T follicular helper cell (primary cell): Measurements from ENCODE around the gene LZTS3.
A peak's percentile ranks its signal among the peaks of the same experiment; 100 is the strongest.
"Not testable (repeated sequence)": the region's sequence is repeated elsewhere in the genome, so short reads cannot be mapped to it uniquely, and the experiment has no call there.

ENCODE experiments used
- DNase-seq: peaks from one replicate; pipeline ENCODE4 v3.0.0-alpha.2; 2020; ENCODE audit warnings: low read depth

Gene LZTS3

GRCh38 chr20:3192226-3193015 lies 19.1 kb upstream of the LZTS3 start:
- no peak for DNase-seq

GRCh38 chr20:3190681-3191111 lies 17.3 kb upstream of the LZTS3 start:
- no peak for DNase-seq

DNA sequence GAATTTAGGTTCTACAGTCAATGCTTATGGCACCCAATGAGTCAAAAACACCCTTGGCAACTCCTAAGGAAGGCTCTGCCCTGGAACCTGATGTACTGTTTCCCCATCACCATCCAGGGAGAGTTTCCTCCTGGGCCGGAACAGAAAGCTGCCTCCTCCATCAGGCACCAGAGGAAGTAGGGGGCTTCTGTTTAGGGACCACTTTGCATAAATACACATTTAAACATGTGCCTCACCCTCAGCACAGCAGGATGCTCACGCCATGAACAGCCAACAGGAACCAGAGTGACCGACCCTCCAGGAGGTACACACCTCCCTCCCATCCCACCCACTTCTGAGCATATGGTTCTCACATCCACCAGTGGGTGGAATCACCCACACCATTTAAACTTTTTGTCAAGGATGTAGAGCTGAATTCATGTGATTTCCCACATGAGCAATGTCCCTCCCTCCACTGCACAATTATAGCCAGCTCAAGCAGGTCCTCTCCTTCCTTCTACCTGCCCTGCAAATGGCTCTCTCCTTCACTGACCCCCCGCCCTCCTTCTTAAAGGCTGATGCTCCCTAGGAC lies 16.3 kb upstream of the LZTS3 start:
- no peak for DNase-seq

GRCh38 chr20:3188823-3189413 lies 15.6 kb upstream of the LZTS3 start:
- no peak for DNase-seq

- not testable (repeated sequence) for DNase-seq
Observed at GRCh38 chr20:3187861-3188260, 14.5 kb upstream of the LZTS3 start.

GRCh38 chr20:3183896-3184612 lies 10.7 kb upstream of the LZTS3 start:
- DNase-seq = no peak

DNA sequence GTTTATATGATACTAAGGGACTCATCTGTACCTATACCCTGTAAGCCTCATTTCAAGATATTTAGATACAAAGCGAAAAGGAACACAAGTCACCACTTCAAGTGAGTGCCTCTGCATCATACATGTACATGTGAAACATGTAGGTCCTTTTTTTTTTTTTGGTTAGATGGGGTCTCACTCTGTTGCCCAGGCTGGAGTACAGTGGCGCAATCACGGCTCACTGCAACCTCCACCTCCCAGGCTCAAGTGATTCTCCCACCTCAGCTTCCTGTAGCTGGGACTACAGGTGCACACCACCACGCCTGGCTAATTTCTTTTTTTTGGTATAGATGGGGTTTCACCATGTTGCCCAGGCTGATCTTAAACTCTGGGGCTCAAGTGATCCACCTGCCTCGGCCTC lies 9.1 kb upstream of the LZTS3 start:
- not testable (repeated sequence) for DNase-seq

DNA sequence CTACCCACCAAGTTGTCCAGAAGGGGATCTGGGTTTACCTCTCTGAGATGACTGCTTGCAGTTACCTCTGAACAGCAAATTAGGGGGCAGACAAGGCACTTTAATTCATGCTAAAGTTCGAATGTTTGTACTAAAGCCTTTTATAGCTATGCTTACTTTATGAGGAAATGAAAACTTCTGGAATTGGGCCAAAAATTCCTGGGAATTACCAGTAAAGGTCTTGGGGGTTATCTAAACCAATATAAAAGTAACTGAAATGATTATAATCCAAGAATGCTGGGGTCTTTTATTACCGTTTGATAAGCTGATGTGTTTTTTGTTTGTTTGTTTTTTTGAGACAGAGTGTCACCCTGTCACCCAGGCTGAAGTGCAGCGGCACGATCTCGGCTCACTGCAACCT lies 7.9 kb upstream of the LZTS3 start:
- no peak for DNase-seq

- no peak for DNase-seq
Observed at GRCh38 chr20:3180319-3180718, 7.0 kb upstream of the LZTS3 start.

GRCh38 chr20:3177746-3178485 lies 4.6 kb upstream of the LZTS3 start:
- DNase-seq = no peak

DNA sequence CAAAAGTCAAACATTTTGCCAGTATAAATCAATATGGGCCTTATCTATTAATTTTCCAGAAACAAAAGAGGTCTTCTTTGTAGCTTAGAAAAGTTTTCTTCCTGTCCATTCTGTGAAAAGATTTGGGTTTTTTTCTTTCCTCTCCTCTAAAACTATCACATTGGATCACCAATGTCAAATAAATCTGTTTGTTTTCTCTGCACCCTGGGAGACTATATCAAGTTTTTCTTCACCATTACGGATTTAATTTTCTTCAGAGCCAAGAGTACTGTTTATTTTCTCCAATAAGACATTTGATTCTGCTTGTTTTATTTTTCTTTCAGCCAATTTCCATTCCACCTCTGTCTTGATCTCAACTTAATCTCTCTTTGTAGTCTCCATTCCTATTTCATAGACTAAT lies 1.9 kb upstream of the LZTS3 start:
- DNase-seq = no peak

DNA sequence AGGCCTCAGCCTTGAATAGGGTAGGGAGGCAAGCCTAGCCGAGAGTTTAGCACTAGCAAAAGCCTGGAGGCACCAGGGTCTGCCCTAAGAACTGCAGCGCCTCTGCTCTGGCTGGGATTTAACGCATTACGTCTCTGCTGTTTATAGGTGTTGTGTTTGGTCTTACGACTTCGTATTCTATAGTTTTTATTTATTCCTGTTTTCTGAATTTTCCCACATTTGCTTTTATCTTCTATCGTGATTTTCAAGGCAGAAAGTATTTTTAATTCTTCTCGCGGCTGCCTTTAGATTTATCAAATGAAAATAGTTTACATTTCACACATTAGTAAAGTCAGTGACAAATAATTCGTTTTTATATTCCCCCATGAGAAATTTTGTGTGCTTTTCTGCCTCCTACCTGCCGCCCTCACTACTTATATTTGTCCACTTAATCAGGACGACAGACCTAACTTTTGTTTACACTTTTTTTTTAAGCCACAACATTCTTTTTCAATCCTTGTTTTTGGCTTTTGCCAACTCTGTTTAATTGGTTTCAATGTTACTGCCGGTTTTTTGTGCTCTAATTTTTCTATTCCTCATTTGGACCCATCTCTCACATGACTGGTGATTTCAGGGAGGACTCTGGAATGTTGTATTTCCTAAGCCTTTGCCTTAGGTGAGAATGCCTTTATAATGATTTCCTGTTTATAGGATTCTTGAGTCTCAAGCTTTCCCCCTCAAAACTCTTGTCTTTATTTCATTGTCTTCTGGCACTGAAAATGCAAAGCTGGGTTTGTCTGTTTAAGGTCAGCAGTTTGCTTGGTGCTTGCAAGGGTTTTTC lies 1.3 kb upstream of the LZTS3 start:
- DNase-seq = no peak

- DNase-seq = peak; percentile 87
Observed at GRCh38 chr20:3173610-3174441, 477 bp upstream of the LZTS3 start.

DNA sequence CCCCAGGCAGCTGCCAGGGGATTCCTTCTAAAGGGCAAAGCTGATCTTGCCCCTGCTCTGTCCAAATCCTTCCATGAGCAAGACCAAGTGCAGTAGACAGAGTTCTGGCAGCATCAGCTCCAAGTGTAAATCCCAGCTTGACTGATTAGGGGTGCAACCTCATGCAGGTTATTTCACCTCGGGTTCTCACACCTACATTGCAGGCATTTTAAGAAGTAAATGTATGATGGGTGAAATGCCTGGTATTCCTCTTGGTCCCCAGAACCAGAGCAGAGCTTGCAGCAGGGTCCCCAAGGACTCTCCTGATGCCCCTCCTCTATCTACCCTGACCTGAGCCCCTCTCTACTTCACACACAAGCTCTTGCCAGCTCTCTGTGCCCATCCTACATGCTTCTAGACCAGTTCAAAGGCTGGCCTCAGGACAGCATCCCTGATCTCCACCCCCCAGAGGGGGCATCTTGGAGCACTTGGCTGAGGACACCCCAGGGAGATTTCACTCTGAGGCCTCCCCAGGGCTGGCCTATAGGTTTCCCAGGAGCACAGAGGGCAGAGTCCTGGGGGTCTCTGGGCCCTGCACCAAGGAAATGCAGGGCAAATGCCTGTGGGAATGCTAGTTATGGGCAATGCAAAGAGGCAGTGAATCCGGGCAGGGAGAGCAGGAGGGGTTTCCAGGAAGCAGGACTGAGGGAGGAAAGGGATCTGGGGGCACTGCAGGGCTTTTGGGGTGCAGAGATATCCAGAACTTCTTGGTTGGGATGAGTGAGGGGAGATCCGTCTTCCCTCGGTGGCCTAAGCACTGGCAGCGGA lies 1.0 kb downstream of the LZTS3 start:
- DNase-seq = no peak

DNA sequence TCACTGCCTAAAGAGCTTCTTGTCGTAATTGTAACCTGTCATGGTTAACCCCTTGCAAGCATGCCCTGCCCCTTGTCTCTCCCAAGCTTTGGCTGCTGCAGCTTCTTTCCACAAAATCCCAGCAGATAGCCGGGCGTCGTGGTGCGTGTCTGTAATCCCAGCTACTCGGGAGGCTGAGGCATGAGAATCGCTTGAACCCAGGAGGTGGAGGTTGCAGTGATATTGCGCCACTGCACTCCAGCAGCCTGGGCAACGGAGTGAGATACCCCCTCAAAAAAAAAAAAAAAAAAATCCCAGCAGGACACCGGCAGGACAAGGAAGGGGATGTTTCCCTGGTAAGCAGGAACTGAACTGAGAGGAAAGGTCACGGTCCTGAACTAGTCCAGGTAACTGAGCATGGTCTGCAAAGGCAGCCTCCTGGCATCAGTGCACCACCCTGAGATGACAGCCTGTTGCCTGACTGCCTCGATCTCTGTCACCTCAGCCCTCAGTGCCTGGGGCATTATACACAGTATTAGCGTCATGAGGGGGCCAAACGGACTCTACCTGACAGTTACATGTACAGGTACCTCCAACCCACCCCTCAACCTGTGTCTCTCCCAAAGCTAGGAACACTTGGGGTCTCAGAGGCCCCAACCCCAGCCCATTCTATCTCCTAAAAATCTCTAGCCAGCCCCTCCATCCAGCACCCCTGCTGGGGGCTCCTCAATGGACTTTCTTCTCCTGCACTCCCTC lies 1.8 kb downstream of the LZTS3 start:
- DNase-seq = no peak

- no peak for DNase-seq
Observed at GRCh38 chr20:3168829-3169590, 4.3 kb downstream of the LZTS3 start.

DNA sequence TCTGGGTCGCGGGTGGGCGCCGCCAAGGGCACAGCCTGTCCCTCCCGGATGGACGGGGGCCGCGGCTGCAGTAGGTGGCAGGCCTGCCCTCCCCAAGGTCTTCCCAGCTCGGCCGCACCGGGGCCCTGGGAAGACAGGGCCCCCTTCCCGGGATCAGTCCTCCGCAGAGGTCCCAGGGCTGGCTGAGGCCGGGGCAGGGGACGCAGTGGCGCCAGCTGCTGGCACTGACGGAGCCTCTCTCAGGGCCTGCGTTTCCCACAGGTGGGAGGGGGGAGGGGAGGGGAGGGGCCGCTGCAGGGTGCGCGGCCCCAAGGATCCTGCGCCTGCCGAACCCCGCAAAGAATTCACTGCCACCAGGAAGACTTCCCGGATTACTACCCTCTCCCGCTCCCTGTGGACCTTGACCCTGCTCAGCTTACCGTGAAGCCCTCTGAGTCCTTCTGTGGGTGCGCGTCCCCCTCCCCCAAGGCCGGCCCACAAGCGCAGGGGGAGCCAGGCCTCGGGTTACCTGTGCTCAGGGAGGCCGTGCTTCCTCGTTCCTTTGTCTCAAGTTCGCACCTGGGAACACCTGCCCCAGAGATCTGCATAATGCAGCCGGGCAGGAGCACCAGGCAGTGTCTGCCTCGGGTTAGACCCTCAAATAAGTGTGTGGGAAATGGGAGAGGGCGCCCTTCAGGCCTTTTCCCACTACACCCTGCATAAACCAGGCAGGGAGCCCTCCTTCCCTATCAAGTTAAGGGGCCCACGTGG lies 5.1 kb downstream of the LZTS3 start:
- DNase-seq = no peak
